Endometrial microvascular endothelial cells (primary cell): ENCODE results near the gene CCRL2. TPM values are rescaled to one million over a fixed set of nuclear protein-coding genes. Genes with fewer than 3 reads are reported as not detected.

ENCODE experiments used
- in situ Hi-C: cut with HindIII; loops from 2 replicates; pipeline ENCODE4 v1.10.0; 2017; ENCODE audit warnings: low sequenced_read_pairs, low pct_unique_long_range_greater_than_20kb; ENCODE audit errors: inconsistent ontology term
- total RNA-seq: library from RNA; depleted of rRNA; stranded (reverse); fragments of >200 nt; gene quantifications from one replicate; pipeline ENCODE4 v1.2.3, GENCODE V29; 2015; ENCODE audit errors: inconsistent ontology term

CCRL2 gene
- total RNA-seq, 1 donor from 2014 or later = 14.6 TPM

DNA sequence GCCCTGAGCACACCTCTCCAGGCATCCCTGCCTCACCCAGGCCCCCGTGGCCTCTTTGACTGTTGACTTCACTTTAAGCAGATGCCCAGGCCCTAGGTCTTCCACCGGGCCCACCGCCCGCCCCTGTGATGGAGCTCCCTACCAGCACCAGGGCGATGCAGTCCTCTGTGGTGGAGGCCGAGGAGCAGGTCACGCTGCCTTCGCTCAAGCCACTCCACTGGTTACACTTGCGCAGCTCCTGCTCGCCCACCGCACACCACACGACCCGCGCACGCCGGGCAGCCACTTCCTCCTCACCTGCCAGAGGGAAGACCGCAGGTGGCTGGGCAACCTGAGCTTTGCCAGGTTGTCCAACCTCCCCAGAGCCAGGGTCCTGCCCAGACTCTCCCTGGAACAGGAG is 41.7 kb downstream of the CCRL2 start:
- in situ Hi-C loops = no loop called here

DNA sequence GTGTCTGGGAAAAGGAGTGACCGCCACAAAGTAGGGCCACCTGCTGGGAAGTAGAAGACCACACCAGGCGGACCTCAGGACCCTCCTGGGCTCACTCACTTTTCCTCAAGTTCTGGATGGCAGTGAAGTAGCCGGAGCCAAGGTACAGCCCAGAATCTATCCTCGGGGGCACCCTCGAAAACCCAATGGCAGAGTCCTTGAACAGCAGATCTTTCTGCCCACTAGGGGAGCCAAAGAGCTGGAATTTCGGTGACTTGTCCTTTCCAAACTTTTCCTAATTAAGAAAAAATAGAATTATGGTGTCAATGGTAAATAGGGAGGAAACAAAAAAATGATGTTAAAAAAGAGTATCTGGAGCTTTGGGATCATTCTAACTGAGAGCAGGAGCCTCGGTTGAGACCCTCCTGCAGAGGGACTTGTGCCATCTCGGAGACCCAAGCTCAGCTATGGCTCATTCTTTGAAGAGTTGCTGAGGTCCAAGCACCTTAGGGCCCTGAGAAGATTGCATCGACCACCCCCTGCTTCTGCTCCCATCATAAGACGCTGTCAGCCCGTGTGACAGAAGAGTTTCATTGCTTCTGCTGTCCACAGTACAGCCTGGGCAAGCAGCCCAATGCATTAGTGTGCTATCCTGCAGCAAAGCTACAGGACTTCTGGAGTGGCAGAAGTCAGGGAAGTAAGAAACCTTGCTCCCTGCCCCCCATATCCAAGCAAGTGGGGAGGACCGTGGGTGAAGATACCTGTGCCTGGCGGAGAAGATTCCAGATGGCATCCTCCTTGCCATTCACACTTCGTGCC is 42.9 kb downstream of the CCRL2 start:
- in situ Hi-C loops = no loop called here

- in situ Hi-C loops = no loop called here
Measured at GRCh38 chr3:46453526-46454208, 46.6 kb downstream of the CCRL2 start.

DNA sequence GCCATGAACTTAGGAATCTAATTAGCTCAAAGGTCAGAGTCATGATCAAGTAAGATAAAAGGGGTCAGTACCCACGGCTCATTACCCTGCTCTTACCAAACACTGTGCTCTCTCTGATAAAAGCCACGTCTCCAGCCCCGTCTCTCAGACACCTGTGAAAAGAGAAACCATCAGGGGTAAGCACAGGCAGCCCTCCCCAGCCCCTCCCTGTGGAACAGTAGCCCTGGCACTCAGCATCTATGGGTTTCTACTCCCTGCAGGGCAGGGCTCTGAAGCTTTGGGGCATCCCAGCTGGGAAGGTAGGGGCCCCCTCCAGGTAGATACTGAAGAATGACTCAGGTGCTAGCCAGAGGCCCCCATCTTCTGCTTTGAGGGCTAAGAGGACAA is 47.1 kb downstream of the CCRL2 start:
- in situ Hi-C loops = no loop called here

GRCh38 chr3:46454606-46455005 is 47.5 kb downstream of the CCRL2 start:
- in situ Hi-C loops = no loop called here

GRCh38 chr3:46455231-46456115 is 48.4 kb downstream of the CCRL2 start:
- in situ Hi-C loops = no loop called here

GRCh38 chr3:46456118-46456517 is 49.1 kb downstream of the CCRL2 start:
- in situ Hi-C loops = no loop called here

Other genes starting within 250 kb of the CCRL2 start
- not detected for gene CCR1, start 198.9 kb upstream of the CCRL2 start, total RNA-seq
- not detected for gene CCR3, start 164.8 kb upstream of the CCRL2 start, total RNA-seq
- not detected for gene CCR2, start 53.1 kb upstream of the CCRL2 start, total RNA-seq
- not detected for gene CCR5, start 36.3 kb upstream of the CCRL2 start, total RNA-seq
- gene LTF, start 57.6 kb downstream of the CCRL2 start, total RNA-seq = 0.65 TPM
- gene RTP3, start 90.7 kb downstream of the CCRL2 start, total RNA-seq = not detected
- gene LRRC2, start 159.0 kb downstream of the CCRL2 start, total RNA-seq = 0.37 TPM
- not detected for gene FAM240A, start 205.3 kb downstream of the CCRL2 start, total RNA-seq